GM19351 (cell line): ENCODE measurements around the gene CNOT1.
"Not testable (repeated sequence)": the region's sequence is repeated elsewhere in the genome, so short reads cannot be mapped to it uniquely, and the experiment has no call there.

Source experiments
- ATAC-seq: cut with Tn5 transposase; IDR thresholded peaks from one replicate; pipeline ENCODE4 v1.9.1; 2021; ENCODE audit warnings: mild to moderate bottlenecking, moderate library complexity; ENCODE audit not compliant: unreplicated experiment

The CNOT1 gene

GRCh38 chr16:58503863-58504688 lies 125.5 kb downstream of the CNOT1 start:
- ATAC-seq, result no peak

- ATAC-seq, result no peak
These were observed 126.3 kb downstream of the CNOT1 start for GRCh38 chr16:58503166-58503862.

- no peak for ATAC-seq
These were observed 127.3 kb downstream of the CNOT1 start for GRCh38 chr16:58502217-58502921.

GRCh38 chr16:58501242-58502131 lies 128.1 kb downstream of the CNOT1 start:
- ATAC-seq, result no peak

GRCh38 chr16:58500430-58501241 lies 129.0 kb downstream of the CNOT1 start:
- no peak for ATAC-seq

GRCh38 chr16:58499615-58500351 lies 129.8 kb downstream of the CNOT1 start, which contains the start of gene NDRG4:
TSS of gene NDRG4 (plus strand) at chr16:58500143. CDS start at chr16:58500249, 106 bp downstream.
- ATAC-seq, result peak; percentile 56

GRCh38 chr16:58499092-58499511 lies 130.5 kb downstream of the CNOT1 start:
- no peak for ATAC-seq

GRCh38 chr16:58498341-58499091 lies 131.1 kb downstream of the CNOT1 start:
- no peak for ATAC-seq

- no peak for ATAC-seq
These were observed 131.7 kb downstream of the CNOT1 start for GRCh38 chr16:58497935-58498334.

GRCh38 chr16:58497468-58497867 lies 132.2 kb downstream of the CNOT1 start:
- ATAC-seq, result no peak

GRCh38 chr16:58495521-58496331 lies 133.9 kb downstream of the CNOT1 start:
- ATAC-seq, result peak; percentile 2

- peak; percentile 68 for ATAC-seq
These were observed 134.6 kb downstream of the CNOT1 start for GRCh38 chr16:58494981-58495520.

- no peak for ATAC-seq
These were observed 135.7 kb downstream of the CNOT1 start for GRCh38 chr16:58493756-58494431.

GRCh38 chr16:58492735-58493134 lies 136.9 kb downstream of the CNOT1 start:
- no peak for ATAC-seq

- no peak for ATAC-seq
These were observed 137.6 kb downstream of the CNOT1 start for GRCh38 chr16:58492066-58492465.

- not testable (repeated sequence) for ATAC-seq
These were observed 139.1 kb downstream of the CNOT1 start for GRCh38 chr16:58490539-58490938.
